Activated naive CD4-positive, alpha-beta T cell (primary cell): ENCODE measurements around the gene KMO.
A peak's percentile ranks its signal among the peaks of the same experiment; 100 is the strongest.

Experiments
- DNase-seq, 4 experiments: peaks; one replicate each; lab custom pipeline; 2025; lab: John Stamatoyannopoulos, UW

KMO gene

GRCh38 chr1:241593186-241593585, 61.0 kb downstream of the KMO start:
- DNase-seq, result no peak

- no peak for DNase-seq
Measured at GRCh38 chr1:241596633-241597032, 64.5 kb downstream of the KMO start.

DNA sequence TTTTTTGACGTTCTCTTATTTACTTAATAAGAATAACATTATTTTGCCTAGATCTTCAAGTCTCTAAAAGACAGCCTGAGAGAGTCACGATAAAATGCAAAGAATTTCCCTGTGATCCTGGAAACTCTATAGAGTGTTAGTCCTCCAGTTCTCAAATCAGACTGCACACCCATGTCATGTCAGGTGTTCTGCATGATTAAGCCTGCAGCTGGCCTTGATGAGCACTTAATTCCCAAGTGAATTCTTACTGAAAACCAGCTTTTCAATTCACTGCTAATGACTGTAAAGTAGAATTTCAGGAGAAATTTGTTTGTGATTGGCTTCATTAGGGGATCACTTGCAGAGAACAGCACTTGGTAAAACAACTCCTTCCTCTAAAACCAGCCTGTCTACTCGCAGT, 66.1 kb downstream of the KMO start:
- DNase-seq, result no peak

- DNase-seq, result no peak
Measured at GRCh38 chr1:241600496-241600901, 68.3 kb downstream of the KMO start.

GRCh38 chr1:241603731-241604245, 71.6 kb downstream of the KMO start:
- DNase-seq, result no peak

- DNase-seq, result no peak
Measured at GRCh38 chr1:241605146-241605805, 73.1 kb downstream of the KMO start.

DNA sequence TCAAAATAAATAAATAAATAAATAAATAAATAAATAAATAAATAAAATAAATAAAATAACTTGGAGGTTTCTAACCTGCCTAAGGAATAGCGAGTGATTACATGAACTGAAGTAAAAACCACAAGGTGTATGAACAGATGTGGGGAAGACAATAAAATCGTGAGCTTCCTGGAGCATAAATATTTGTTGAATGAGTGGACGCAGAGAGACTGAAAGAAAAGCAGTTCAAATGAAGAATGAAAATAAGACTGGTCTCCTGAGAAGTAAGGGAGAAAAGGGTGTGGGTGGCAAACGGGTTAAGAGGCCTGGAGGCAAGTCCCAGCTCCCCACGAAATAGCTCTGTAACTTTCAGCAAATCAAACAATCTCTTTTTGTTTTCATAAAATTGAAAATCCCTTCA, 74.4 kb downstream of the KMO start:
- DNase-seq, result no peak

DNA sequence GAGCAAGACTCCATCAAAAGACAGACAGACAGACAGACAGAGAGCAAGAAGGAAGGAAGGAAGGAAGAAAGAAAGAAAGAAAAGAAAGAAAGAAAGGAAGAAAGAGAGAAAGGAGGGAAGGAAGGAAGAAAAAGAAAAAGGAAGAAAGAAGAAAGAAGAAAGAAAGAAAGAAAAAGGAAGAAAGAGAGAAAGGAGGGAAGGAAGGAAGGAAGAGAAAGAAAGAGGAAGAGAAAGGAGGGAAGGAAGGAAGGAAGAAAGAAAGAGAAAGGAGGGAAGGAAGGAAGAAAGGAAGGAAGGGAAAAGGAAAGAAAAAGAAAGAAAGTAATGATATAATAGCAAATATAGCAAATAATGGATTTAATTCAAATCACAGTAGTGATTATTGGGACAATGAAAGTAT, 75.3 kb downstream of the KMO start:
- no peak for DNase-seq

DNA sequence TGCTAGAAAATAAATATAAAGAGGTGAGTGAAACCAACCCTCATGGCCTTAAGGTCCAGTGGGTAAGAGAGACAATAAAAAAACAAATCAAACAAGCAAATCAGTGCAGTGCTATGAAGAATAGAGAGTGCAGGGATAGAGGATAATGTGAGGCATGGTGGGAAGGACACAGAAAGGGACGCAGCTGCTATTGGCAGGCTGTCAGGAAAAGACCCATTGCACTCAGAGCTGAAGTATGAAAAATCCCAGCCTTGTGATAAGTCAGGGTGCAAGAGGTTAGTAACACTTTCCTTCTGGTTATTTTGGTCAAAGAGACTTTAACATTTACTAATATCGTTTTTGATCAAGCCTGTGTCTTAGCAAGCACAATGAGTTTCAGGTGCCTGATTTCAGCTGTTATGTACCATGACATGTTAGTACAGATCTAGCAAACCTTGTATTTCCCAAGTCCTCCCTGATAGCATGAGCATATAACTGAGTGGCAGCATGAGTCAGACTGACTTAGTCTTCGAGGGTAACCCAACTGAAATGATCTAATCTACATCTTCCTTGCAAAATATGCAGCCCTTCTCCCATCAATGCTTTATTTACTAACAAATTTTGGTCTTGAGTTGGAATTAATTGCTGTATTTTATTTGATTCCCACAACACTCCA, 76.3 kb downstream of the KMO start:
- no peak for DNase-seq

- no peak for DNase-seq
Measured at GRCh38 chr1:241610056-241610815, 78.1 kb downstream of the KMO start.

DNA sequence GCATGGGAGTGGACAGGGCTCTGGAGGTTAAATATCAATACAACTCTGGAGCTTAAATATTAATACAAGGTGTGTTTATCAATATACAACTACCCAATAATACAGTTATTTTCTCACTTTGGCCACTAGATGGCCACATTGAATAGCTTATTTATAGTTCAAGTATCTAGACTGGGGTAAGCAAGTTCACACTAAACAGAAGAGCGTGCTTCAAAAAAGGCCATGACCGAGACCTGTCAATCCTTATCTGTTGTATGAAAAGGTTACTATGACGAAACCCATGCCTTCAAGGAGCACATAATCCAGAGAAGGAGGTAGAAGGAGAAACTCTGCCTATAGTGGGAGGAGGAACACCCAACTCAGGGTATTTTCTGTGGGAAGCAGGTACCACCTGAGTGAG, 78.9 kb downstream of the KMO start:
- DNase-seq, result no peak

DNA sequence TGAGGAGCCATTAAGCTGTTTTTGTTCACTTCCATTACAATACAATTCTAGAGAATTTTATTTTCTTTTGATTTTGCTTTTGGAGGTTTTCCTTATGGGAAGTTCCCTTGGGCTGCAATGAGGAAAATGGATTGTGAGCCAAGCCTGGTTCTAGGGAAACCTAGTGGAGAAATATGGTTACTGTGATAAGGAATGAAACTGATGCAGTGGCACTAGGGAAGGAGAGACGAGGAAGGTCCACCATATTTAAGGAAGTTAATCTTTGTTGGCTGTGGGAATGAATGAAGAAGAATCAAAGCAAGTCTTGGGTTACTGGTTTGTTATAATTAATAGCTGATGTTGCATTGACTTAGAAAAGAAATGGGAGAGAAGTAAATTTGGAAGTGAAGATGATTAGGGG, 79.6 kb downstream of the KMO start:
- no peak for DNase-seq

- DNase-seq, result no peak
Measured at GRCh38 chr1:241612533-241613477, 80.6 kb downstream of the KMO start.

GRCh38 chr1:241614144-241614543, 82.0 kb downstream of the KMO start:
- no peak for DNase-seq

GRCh38 chr1:241614572-241614971, 82.4 kb downstream of the KMO start:
- DNase-seq, result no peak

- DNase-seq, result no peak
Measured at GRCh38 chr1:241615043-241615974, 83.1 kb downstream of the KMO start.

- no peak for DNase-seq
Measured at GRCh38 chr1:241617426-241617825, 85.2 kb downstream of the KMO start.

- no peak for DNase-seq
Measured at GRCh38 chr1:241622669-241623068, 90.5 kb downstream of the KMO start.

DNA sequence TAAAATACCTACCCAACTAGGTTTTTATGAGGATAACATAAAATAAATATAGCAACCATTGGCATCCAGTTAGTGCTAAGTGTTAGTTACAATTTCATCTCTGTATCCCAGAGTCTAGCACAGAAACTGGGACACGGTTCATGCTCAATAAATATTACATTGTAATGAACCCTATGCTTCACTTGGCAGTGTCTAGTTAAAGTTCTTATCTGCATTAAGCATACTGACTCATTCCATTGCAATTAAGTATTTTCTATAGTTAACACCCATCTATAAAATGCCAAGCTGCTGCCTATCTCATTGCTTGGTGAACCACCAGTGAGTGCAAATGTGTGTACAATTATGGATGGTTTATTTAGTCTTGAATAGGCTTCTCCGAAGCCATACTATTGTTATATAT, 92.8 kb downstream of the KMO start:
- DNase-seq, result no peak

- DNase-seq, result peak in 2 of 4 experiments; percentile 5 to 10
Measured at GRCh38 chr1:241627453-241628259, 95.5 kb downstream of the KMO start.
